Activated CD4-positive, alpha-beta T cell treated with anti-CD3 and anti-CD28 coated beads, Interleukin-2, amount 50 U/mL, for 1 hour (primary cell): ENCODE results near the gene FLYWCH2.

ENCODE experiments used
- DNase-seq: peaks from one replicate; pipeline ENCODE4 v3.0.0-alpha.2; 2020

The FLYWCH2 gene

DNA sequence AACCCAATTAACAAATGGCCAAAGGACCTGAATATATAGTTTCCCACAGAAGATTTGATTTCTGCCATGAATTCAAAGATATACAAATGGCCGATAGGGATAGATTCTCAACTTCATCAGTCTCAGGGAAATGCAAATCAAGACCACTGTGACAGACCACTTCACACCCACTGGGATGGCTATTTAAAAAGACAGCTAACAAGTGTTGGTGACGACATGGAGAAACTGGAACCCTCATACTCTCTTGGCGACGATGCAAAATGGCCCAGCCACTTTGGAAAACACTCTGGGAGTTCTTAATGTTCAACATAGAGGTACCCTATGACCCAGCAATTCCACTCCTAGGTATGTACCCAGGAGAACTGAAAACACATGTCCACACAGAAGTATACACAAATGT is 63.6 kb downstream of the FLYWCH2 start:
- DNase-seq: no peak
